RCC 7860 (cell line): ENCODE data around the gene MFSD11.
"Not testable (repeated sequence)": the region's sequence is repeated elsewhere in the genome, so short reads cannot be mapped to it uniquely, and the experiment has no call there.

Experiments used
- DNase-seq: peaks from one replicate; pipeline ENCODE4 v3.0.0-alpha.2; 2015; ENCODE audit warnings: low spot score
- FAIRE-seq: peaks from 2 replicates; lab custom pipeline; 2012; peaks lifted over from hg19 to GRCh38; lab: Jason Lieb, UNC

MFSD11 gene

DNA sequence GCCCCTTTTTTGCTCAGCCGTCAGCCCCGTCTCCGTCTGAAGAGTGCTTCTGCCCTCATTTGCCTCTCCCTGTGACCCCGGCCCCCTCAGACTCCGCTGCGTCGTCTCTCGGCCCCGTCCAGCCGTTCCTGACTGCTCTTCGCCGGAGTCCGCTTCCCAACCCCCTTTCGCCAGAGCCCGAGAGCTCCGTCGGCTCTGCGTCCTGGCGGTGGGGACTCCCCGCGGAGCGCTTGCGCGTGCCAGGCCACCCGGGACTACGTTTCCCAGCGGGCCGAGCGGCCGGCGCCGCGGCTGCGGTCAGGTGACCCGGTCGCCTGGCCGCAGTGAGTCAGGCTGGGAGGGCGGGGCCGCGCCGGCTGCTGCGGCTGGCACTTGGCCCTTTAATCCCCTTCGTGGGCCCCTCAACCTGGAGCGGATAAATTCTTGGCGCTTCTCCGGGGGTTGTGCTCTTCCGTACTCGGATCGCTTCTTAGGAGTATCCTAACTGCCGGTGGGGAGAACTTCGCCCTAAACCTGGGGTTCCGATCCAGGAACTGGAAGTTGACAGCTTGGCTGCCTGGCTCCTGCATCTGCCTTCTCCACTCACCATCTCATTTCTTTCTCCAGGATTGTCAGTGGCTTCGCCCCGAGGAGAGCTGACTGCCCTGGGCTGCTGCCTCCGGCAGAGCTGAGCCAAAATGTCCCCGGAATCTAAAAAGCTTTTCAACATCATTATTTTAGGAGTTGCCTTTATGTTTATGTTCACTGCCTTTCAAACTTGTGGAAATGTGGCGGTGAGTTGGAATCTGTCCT lies at the start of gene MFSD11:
MFSD11 (plus strand) TSS at position 444 of the 792 bp plus-strand sequence; CDS start at position 678, 234 bp downstream.
- peak; percentile 82 for DNase-seq
- no peak for FAIRE-seq

DNA sequence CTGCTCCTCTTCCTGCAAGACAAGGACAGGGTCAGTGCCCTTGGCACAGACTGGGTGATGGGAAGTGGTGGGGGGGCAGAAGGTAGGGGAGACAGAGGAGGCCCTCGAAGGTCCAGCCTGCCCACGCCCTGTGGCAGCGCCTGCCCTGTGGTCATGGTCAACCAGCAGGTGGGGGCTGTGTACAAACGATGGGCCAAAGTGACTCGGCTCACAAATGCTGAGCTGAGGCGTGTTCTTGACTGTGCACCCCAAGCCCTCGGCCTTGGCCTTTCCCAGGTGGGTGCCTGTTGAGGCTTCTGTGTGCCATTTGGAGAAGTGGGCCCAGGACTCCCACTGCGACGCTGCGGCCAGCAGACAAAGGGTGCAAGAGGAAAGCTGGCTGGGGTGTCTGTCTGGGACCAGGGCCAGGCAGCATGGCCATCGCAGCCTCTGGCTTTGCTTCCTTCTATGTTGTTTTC lies 49.7 kb upstream of the MFSD11 start:
- DNase-seq = no peak
- no peak for FAIRE-seq

DNA sequence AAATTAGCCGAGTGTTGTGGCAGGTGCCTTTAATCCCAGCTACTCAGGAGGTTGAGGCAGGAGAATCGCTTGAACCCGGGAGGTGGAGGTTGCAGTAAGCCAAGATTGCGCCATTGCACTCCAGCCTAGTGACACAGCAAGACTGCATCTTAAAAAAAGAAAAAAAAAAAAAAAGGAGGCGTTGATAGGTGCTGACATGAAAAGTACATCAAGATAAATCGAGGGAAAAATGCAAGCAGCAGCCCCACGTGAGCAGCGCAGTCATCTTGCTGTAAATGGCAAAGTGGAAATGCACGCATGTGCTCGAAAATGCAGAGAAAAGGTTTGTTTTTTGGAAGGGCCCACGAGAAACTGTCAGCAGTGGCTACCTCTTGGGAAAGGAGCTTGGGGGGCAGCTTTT lies 48.1 kb upstream of the MFSD11 start:
- DNase-seq (no peak), FAIRE-seq (no peak)

DNA sequence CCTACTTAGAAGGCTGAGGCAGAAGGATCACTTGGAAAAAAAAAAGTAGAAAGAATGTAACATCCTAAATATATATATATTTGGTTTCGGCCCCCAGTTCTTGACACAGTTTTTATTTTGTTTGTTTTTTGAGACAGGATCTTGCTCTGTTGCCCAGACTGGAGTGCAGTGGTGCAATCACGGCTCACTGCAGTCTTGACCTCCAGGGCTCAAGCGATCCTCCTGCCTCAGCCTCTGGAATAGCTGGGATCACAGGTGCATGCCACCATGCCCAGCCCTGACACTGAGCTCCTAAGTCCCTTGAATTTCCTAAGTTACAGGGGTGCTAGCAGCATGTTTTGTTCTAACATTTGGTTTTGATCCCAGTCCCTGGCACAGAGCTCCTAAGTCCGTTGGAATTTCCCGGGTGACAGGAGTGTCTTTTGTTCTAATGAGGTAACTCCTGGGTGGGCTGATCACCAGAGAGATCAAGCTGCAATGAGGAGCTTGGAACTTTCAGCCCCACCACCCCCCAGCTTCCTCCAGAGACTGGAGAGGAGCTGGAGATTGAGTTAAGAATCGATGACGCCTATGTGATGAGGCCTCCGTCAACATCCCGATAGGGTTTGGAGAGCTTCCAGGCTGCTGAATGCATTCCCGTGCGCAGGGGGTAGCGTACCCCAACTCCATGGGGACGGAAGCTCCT lies 47.2 kb upstream of the MFSD11 start:
- DNase-seq (no peak), FAIRE-seq (no peak)

- DNase-seq (no peak), FAIRE-seq (no peak)
These were observed 46.3 kb upstream of the MFSD11 start for GRCh38 chr17:76691379-76692191.

DNA sequence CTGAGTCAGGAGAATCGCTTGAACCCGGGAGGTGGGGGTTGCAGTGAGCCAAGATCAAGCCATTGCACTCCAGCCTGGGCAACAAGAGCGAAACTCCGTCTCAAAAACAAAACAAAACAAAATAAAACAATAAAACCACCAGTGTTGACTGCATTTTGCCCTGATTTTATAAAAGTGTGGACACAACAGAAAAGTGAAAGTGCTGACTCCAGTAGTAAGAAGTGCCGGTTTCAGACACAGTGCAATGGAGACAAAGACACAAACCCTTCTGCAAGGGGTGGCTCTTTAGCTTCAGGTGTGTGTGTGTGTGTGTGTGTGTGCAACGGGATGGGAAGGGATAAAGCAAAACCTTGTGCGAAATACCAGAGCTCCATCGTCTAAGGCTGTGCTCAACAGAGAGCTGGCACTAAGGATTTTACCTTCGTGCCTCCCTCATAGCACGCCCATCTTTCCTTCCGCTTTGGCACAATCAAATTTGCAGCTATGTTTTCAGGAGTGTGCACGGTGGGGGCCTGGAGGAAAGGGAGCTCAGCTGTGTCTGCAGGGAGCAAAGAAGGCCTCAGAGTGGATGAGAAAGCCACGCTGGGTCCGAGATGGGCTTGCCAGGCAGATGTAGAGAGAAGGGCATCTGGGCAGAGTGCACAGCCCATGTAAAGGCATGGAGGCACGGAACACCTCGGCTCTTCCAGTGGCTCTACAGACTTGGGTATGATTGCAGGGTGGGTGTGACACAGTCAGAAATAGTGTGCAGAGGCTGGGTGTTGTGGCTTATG lies 42.7 kb upstream of the MFSD11 start:
- DNase-seq (no peak), FAIRE-seq (no peak)

DNA sequence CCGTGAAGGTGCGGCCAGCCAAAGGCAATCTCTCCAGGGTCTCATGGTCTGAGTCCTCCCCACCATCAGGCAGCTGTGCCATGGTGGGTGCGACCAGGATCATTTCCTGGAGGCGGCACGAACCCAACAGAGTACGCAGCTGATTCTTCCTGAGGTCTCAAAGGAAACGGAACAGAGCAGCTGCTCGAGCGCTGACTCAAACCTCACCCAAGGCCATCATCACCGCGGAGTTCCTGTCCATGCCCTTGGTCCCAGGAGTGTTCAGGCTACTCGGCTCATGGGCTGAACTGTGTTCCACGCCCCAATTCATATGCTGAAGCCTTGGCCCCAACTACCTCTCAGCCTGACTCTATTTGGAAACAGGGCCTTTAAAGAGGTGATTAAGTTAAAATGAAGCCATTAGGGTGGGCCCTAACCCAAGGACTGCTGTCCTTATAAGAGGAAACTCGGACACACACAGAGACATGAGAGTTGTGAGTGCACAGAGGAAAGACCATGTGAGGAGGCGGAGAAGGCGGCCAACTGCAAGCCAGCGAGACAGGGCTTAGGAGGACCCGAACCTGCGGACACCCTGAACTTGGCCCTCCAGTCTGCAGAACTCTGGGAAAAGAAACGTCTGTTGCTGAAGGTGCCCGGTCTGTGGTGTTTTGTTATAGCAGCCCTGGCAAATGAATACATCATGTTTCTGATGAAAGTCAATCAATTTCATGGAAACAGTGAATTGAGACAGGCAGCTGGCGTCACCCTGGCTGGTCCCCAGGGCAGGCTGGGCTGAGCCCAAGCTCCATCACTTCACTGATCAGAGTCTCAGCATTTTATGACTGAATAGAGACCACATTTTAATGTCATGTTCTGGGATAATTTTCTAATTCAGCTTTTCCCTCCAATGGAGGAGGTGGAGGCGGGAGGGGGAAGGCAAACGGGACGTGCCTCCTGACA lies 40.9 kb upstream of the MFSD11 start:
- FAIRE-seq (no peak), DNase-seq (no peak)

- DNase-seq (peak; percentile 59), FAIRE-seq (peak; percentile 58)
These were observed 40.0 kb upstream of the MFSD11 start for GRCh38 chr17:76697702-76698465.

DNA sequence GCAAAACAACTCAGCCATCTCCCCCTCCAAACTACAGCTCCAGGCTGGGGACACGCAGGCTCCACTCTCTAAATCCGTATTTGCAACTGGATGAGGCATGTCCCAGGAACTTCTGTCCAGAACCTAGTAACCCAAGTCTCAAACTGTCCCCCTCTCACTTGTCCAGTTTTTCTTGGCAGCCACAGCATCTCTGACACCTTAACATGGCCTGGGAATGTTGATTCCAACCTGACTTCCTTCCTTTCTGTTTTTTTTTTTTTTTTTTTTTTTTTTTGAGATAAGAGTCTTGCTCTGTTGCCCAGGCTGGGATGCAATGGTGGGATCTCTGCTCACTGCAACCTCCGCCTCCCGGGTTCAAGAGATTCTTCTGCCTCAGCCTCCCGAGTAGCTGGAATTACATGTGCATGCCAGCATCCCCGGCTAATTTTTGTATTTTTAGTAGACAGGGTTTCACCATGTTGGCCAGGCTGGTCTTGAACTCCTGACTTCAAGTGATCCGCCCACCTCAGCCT lies 39.4 kb upstream of the MFSD11 start:
- not testable (repeated sequence) for FAIRE-seq, DNase-seq

DNA sequence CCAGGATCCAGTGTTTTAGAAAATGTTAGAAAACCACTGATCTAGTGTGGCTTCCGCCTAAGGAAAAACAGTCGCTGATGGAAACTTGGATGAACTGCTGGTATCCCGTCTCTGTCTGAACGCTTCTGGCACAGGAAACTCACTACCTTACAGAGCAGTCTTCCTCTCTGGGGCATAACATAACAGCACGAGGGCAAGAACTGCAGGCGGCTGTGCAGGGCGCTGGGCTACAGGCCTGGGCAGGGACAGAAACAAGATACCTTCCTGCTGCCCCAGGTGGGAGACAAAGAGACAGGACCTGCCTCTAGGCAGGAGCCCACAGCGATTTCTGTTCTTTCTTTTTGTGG lies 37.7 kb upstream of the MFSD11 start:
- FAIRE-seq = no peak

GRCh38 chr17:76700617-76701470 lies 37.1 kb upstream of the MFSD11 start:
- FAIRE-seq = no peak
- DNase-seq = no peak

More for the DNA sequence above, 37.7 kb upstream of the MFSD11 start:
- no peak for DNase-seq

DNA sequence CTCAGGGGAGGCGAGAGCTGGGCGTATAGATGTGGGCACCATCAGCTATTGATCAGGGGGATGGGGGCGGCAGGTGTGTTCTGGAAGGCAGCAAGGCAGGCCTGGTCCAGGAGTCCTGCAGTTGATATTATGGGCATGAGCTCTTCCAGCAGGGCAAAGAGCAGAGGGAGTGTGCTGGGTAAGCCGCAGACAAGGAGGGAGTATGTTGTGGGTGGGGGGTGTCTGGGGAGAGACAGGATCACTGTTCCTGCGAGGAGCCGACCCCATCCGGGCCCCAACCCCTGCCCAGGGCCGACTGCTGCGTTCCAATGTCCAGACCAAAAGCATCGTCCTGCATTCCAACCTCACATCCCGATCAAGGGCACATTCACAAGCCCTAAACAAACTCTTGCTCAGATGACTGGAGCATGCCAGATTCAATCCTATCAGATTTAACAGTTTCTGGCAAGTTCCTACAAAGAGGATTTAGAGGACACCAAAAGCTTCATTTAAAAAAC lies 36.4 kb upstream of the MFSD11 start:
- FAIRE-seq (no peak), DNase-seq (no peak)

DNA sequence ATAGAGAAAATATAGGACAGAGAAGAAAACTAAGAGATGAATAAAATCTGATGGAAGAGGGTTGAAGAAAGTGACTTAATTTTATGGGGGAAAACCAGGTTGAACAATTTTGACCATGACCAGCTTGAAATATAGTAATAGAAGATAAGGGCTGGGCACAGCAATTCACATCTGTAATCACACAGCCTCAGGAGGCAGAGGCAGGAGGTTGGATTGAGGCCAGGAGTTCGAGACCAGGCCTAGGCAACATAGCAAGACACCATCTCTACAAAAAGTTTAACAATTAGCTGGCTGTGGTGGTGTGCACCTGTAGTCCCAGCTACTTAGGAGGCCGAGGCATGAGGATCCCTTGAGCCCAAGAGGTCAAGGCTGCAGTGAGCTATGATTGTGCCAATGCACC lies 35.8 kb upstream of the MFSD11 start:
- DNase-seq = no peak
- no peak for FAIRE-seq

DNA sequence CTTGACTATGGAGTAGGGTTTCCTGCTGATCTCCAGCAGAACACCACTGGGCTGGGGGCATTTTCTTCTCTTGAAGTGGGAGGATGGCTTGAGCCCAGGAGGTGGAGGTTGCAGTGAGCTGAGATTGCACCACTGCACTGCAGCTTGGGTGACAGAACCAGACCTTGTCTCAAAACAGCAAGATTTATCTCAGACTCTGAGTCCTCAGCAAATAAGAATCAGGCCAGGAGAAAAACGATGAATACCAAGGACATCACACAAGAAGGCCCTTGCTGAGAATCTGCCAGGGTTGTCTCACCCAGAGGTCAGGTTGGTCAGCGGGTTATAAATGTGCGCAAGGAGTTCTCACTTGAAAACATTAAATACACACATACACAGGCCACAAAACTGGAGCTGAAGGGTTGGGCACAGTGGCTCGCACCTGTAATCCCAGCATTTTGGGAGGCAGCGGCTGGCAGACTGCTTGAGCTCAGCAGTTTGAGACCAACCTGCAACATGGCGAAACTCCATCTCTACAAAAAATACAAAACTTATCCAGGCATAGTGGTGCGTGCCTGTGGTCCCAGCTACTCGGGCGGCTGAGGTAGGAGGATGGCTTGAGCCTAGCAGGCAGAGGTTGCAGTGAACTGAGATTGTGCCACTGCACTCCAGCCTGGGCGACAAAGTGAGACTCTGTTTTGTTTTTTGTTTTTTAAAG lies 34.8 kb upstream of the MFSD11 start:
- DNase-seq (no peak), FAIRE-seq (no peak)

DNA sequence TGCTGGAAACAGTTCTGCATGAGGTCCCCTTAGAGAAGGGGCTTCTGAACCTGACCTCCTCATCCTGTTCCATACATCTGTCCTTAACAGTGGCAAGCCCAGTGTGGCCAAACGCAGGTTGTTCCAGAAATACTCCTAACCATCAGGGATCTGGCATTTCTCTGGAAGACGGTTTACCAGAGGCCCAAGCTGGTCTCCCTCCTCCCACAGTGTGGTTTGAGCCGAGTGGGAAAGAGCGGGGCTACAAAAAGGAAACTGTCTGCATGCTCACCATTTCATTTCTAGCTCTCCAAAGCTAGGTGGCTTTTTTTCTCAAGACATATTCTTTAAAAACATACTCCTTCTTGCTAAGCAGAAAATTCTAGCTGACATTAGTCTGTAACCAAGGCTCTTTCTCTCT lies 33.1 kb upstream of the MFSD11 start:
- DNase-seq (no peak), FAIRE-seq (no peak)

- FAIRE-seq (no peak), DNase-seq (no peak)
These were observed 31.1 kb upstream of the MFSD11 start for GRCh38 chr17:76706817-76707216.
